Activated effector memory CD4-positive, alpha-beta T cell treated with Interleukin-2 at 50 U/mL for 16 hours (primary cell): ENCODE data around the gene PRM1.
"Not testable (repeated sequence)": the region's sequence is repeated elsewhere in the genome, so short reads cannot be mapped to it uniquely, and the experiment has no call there.

Experiments used
- DNase-seq: peaks from one replicate; pipeline ENCODE4 v3.0.0-alpha.2; 2020

The PRM1 gene

DNA sequence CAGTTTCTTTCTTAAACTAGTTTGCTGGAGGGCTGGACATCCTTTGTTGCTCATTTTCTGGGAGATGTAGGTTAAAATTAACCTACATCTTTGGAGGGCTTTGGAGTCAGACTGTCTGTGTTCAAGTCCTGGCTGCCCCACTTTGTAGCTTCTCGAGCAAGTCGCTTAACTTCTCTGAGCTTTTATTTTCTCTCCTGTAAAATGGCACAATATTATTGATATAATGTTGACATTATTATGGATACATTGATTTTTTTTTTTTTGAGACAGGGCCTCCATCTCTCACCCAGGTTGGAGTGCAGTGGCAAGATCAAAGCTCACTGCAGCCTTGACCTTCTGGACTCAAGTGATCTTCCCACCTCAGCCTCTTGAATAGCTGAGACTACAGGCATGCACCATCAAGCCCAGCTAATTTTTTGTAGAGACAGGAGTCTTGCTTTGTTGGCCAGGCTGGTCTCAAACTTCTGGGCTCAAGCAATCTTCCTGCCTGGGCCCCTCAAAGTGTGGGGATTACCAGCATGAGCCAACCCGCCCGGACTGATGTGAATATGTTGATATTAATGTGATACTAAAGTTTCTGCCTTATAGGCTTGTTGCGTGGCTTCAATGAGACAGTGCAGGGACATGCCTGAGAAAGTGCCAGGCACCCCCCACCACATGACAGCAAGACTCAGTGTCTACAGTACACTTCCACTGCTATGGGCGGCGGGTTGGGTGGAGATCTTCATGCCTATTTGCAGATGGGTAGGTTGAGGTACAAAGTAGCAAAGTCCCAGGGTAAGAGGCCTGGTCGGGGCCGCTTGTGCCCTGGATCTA is 32.6 kb upstream of the PRM1 start:
- no peak for DNase-seq

DNA sequence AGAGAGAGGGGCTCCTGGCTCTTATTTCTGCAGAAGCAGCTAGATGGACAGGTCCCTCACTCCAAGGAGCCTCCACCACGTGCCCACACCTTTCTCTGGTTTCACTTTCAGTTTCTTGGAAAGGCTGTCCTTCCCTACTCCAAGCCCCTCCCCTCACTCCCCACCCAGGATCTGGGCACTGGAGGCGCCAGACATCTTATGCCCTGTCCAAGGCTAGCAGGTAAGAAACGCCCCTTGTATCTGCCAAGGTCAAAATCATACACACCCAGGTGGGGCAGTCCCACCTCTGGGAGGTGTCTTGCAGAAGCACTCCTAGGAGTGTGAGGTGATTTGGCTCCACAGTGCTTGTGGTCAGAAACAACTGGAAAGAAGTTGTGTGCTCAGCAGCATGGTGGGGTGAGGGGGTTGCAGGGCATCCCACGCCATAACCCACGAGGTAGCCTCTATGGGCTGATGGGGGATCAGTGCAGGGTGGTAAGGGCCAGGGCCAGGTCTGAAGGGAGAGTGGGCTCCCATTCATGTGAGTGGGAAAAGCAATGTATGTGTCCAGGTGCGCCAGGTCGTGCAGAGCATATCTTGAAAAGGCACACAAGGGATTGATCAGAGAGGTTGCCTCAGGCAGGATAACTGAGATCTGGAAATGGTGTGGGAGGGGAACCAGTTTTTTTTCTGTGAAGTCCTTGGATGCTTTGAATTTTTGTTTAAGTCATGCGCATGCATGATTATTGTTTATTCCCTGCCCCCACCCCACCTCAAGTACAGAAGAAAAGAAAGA is 31.8 kb upstream of the PRM1 start:
- DNase-seq: peak; percentile 7

DNA sequence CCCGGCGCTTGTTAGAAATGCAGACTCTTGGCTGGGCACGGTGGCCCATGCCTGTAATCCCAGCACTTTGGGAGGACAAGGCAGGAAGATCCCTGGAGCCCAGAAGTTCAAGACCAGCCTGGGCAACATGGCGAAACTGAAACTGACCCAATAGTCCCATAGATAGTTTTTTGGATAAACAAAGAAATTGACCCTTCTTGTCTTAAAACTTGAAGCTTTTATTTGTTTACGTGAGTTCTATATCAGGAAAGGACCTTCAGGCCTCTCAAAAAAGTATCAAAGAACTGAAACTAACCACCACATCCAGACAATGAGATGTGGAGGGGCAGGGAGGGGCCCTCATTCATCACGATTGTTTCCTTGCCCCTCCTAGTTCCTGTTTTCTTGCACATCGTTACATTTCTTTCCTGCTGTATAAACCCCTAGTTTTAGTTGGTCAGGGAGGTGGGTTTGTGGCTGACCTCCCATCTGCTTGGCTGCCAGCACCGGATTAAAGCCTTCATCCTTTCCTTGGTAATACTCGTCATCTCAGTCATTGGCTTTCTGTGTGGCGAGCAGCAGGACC is 29.9 kb upstream of the PRM1 start:
- peak; percentile 22 for DNase-seq

DNA sequence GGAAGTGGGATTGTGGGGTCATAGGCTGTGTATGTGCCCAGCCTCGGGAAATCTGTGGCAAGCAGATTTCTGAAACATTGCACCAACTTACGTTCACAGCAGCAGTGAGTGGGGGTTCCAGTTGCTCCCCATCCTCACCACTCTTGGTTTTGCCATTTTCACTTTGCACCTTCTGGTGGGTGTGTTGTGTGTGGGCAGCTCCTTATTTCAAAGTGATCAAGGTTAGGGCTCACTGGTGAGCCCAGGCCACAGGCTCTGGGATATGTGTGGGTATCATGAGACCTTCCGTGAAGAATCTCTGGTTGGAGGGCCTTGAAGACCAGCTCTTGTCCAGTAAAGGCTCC is 29.5 kb upstream of the PRM1 start:
- no peak for DNase-seq

DNA sequence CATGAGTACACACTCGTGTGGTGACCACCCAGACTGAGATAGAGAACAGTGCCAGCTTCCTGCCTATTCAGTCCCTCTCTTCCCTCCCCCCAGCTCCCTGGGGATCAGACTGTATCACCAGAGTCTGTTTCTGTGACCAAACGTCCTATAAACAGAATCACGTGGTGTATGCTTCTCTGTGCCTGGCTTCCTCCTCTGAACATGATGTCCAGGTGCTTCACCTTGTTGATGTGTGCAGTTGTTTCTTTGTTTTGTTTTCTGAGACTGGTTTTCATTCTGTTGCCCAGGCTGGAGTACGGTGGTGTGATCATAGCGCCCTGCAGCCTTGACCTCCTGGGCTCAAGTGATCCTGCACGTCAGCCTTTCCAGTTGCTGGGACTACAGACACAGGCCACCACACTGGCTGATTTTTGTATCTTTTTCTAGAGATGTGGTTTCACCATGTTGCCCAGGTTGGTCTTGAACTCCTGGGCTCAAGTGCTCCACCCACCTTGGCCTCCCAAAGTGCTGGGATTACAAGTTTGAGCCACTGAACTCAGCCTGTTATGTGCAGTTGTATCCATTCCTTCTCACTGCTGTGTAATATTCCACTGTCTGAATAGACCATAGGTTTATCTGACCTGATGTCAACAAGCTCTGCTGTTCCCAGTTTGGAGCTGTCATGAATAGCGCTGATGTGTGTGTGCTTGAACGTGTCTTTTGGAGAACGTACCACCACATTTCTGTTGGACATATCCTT is 28.9 kb upstream of the PRM1 start:
- no peak for DNase-seq

DNA sequence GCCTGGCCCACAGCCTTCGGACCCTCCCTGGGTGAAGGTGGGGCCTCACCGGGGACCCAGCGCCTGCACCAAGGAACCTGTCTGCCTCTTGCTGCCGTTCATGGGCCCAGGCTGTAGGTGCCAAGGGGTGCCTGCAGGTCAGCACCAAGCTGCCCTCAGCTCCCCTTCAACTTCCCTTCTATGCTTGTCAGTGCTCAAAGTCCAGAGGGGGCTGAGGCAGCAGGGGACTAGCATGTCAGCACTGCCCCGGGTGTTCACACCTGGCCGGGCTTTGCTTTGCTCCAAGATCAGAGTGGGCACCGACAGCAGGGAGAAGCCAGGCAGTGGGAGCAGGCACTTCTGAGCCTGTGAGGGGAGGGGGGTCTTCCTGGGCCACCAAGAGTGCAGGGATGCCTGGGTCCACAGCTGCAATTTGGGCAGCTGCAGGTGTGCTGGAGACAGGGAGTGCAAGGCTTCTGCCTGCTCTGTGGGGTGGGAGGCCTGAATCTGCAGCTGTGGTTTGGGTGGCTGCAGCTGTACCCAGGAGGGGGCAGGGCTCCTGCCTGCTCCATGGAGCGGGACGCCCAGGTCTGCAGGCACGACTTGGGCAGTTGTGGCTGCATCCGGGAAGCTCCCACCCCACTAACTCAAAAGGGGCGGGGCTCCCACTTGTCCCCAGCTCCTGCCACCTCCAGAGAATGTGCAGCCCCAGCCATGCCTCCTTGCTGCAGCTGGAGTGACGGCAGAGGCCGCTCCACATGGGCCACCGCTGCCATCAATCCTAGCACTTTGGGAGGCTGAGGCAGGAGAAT is 27.6 kb upstream of the PRM1 start:
- DNase-seq: no peak

DNA sequence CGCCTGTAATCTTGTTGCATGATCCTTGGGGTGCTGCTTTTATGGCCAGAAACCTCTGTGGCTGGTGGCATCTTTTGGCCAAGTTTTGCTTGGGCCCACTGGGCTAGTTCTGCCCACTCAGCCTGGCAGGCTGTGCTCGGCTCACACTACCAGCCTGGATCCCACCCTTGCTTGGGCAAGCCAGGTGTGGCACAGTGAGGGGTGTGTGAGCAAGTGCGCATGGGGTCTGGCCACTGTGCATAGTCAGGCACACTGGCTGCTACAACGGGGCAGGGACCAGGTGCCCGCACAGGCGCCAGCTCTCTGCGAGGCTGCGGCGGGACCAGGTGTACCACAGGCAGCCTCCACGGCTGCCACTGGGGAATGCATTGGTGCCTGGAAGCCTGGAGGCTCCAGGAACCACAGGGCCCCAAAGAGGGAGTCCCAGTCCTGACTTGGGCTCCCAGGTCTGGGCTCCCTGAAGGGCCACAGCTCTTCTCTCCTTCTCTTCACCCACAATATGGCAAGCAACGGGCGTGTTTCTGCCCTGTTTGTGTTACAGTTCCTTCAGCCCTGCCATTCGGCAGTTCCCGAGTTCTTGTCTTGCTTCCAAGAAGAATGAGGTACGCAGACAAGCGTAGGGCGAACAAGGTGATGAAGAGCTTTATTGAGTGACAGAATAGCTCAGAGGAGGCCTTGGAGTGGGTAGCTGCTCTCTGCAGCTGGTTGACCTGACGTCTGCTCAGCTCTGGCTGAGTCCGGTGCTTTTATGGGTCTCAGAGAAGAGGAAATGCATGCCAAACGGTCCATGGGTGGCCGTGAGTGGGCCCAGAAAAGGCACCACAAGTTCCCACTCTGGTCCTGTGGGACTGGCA is 26.7 kb upstream of the PRM1 start:
- no peak for DNase-seq

DNA sequence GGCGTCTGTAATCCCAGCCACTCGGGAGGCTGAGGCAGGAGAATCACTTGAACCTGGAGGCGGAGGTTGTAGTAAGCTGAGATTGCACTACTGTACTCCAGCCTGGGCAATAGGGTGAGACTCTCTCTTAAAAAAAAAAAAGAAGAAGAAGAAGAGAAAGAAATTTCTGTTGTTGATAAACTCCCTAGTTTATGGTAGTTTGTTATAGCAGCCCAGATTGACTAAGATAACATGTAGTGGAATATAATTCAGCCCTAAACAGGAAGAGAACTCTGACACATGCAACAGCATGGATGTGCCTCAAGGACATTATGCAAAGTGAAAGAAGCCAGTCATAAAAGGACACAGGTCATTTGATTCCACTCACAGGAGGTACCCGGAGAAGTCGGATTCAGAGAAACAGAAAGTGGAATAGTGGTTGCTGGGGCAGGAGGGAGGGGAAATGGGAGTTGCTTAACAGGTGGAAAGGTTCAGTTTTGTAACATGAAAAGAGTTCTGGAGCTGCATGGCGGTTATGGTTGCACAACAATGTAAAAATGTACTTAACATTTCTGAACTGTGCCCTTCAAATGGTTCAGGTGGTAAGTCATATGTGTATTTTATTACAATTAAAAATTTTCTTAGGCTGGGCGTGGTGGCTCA is 26.0 kb upstream of the PRM1 start:
- no peak for DNase-seq

DNA sequence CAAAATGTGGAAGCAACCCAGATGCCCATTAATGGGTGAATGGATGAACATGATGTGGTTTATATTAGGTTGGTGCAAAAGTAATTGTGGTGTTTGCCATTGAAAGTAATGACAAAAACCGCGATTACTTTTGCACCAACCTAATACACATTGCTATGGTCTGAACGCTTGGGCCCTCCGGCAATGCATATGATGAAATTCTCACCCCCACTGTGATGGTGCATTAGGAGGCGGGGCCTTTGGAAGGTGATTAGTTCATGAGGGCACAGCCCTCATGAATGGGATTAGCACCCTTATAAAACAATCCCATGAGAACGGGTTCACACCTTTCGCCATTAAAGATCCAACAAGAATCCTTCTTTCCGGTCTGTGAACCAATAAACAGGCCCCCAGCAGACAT is 25.3 kb upstream of the PRM1 start:
- no peak for DNase-seq

DNA sequence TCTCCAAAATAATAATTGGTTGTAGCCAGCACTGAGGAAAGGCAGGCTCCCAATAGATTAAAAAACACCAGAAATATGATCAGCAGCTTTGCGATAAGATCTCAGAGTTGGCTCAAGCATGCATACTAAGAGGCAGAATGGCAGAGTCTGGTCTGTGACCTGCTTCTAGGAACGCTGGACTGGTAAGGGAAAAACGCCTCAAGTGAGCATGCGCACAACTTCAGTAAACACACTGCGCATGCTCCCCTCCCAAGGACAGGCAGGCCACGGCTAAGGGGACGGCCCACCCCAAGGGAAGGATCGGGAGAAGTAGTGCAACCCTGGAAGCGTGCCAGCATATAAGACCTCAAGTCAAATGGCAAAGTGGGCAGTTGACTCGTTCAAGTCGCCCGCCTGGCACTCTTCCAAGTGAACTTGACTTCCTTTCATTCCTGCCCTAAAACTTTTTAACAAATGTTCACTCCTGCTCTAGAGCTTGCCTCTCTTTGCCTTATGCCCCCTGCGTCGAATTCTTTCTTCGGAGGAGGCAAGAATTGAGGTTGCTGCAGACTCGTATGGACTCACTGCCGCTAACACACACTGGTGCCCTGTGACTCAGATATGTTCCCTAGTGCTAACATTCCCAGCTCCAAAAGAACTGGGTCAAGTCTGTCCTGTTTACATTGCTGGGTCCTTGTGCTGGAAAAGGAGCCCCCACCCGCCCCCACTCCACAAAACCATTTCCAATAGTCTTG is 22.4 kb upstream of the PRM1 start:
- DNase-seq: no peak

DNA sequence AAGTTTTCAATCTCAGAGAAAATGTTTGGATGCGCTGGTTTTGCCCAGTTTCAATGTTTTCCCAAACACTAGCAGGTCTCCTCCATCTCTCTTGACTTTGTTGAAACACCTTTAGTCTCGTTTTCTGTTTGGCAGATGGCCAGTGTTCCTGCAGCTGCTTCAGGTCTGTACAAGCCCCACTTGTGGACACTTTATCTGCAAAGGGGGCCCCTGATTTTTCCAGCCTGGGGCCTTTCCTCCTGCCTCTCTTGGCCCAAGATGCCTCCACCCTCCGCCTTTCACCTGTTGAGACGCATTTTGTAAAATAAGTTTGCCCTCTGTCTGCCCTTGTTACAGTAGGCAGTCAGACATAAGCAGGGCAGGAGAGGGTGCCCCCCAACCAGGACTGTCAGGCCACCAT is 21.8 kb upstream of the PRM1 start:
- no peak for DNase-seq

DNA sequence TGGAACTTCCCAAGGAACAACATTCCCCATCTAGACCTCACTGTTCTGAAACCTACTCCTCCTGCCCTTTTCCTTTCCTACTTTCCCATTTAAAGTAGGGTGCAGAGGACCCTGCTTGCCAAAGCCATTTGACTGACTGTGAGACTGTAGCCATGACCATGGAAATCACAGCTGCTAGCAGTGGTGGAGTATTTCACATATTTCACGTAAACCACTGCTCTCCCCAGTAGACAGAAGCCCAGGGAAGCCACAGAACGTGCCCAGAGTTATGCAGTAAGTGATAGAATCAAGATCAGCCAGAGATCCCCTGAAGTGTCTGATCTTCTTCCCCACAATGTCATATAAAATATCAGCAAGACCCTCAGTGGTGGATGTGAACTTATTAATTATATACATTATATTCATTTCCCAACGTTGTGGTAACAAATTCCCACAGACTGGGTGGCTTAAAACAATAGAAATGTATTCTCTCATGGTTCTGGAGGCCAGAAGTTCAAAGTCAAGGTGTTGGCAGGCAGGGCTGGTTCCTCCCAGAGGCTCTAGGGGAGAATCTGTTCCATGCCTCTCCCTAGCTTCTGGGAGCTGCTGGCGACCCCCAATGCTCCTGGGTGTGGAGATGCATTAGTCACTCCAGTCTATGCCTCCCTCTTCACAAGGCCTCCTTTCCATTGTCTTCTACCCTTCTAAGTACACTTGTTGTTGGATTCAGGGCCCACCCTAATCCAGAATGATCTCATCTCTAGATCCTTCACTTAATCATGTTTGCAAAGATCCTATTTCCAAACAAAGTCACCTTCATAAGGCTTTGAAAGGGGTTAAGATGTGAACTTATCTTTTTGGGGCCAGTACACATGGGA is 20.7 kb upstream of the PRM1 start:
- no peak for DNase-seq

DNA sequence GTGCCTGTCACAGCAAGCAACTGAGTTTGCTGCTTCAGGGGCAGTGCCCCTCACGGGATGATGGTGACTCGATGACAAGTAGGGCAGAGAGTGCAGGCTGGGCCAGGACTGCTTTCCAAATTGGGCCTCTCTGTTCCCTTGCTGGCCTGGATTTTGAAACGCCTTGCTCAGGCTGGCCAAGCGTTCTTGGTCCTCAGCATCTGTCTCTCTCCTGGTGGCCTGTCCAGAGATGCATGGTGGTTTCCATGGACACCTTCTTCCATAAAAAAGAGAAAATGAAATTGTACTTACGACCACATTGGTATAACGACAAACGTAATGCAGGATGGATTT is 19.4 kb upstream of the PRM1 start:
- no peak for DNase-seq

DNA sequence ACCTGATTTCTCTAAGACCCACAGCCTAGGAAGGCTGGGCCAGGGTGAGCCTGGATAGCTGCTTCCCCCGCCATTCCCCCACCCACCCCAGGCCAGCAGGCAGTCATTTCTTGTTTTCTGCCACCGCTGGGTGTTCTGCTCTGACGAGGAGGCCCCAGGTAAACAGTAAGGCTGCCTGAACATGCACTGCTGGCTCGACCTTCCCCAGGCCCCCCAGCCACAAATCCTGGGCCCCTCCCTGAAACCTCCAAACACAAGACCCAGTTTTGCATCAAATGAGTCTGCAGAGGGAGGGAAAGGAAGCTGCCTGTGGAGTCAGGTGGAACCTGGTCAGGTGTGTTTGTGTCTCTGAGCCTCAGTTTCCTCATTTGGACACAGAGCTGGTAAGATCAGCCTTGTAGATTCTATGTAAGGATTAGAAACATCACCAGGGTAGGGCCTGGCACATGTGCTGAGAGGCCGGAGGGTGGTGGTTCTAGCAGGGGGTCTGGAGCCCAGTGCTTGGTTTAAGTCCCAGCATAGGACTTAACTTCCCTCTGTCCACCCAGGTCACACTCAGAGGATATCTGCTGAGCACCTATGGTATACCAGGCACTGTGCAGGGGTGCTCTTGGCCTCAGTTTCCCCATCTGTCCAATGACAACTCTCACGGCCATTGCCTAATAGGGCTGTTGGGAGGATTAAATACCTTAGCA is 18.9 kb upstream of the PRM1 start:
- no peak for DNase-seq

DNA sequence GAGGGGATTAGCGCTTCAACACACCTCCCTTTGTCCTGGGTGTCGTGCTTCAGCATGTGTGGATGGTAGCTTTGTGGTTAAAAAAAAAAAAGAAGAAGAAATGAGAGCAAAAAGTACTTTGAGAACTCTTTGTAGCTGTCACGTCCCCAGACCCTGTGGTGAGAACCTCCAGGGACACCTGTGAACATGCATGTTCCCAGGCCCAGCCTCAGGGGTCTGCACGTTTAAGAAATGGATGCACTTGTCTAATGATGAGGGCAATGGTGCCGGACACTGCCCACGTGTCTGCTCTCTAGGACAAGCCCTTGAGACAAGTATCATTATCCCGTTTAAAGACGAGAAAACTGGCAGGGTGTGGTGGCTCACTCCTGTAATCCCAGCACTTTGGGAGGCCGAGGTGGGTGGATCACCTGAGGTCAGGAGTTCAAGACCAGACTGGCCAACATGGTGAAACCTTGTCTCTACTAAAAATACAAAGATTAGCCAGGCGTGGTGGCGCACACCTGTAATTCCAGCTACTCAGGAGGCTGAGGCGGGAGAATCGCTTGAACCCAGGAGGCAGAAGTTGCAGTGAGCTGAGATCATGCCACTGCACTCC is 17.9 kb upstream of the PRM1 start:
- DNase-seq: not testable (repeated sequence)

DNA sequence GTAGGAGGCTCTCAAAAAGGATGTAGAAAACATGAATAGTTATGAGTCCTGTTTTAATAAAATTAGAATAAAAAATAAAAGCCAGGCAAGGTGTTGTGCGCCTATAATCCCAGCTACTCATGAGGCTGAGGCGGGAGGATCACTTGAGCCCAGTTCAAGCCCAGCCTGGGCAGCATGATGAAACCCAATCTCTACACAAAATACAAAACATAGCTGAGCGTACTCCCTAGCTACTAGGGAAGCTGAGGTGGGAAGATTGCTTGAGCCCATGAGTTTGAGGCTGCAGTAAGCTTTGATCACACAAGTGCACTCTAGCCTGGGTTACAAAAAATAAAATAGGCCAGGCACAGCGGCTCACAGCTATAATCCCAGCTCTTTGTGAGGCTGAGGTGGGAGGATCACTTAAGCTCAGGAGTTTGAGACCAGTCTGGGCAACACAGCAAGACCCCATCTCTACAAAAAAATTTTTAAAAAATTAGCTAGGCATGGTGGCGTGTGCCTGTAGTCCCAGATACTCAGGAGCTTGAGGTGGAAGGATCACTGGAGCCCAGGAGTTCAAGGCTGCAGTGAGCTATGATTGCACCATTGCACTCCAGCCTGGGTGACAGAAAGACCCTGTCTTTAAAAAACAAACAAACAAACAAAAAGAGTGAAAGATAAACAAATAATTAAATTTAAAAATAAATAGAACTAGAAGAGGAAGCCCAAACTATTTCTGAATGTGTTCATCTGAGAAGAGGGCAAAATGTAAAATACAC is 17.2 kb upstream of the PRM1 start:
- DNase-seq: no peak

DNA sequence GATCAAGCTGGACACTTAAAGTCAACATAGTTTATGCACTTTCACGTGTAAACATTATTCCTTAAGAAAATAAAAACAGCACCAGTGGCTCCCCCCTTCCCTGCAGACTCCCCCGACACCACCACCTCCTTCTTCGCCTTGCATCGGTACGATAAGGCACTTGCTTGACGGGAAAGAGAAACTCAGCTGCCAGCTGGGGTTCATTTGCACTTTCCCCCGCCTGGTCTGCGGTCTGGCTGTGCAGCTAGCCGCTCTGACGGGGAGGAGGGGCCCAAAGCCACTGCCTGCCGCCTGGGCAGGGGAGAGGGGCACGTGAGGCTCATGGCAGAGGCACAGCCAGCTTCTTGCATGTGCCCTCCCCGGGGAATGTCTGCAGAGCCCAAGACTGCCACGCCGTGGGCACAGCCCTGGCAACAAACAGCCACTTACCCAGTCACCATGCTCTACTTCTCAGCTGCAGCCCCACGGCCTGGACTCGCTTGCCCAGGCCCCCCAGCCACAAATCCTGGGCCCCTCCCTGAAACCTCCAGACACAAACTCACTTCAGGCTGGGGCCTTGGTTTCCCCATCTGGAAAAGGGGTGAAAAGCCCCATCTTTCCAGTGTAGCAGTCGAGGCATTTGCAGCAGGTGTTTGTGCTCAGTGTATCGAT is 16.5 kb upstream of the PRM1 start:
- DNase-seq: peak; percentile 50
